ENCODE data around the gene OR51V1. TPM values are rescaled to one million over a fixed set of nuclear protein-coding genes. Genes with fewer than 3 reads are reported as not detected.

Gene OR51V1
- total and polyA plus RNA-seq, 2 of the 13 experiments (the other 11 are each of a cell fraction or from before 2014, with no cell fraction given), result not detected

DNA sequence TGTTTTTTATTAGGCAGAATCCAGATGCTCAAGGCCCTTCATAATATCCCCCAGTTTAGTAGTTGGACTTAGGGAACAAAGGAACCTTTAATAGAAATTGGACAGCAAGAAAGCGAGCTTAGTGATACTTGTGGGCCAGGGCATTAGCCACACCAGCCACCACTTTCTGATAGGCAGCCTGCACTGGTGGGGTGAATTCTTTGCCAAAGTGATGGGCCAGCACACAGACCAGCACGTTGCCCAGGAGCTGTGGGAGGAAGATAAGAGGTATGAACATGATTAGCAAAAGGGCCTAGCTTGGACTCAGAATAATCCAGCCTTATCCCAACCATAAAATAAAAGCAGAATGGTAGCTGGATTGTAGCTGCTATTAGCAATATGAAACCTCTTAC lies 25.0 kb upstream of the OR51V1 start:
- 4% methylated on average over 2 of the region's 2 CpGs for WGBS (ENCODE audit: low lambda C conversion rate)
- Histone ChIP-seq H3K9ac (ENCODE audit: insufficient read depth, low read depth, low read length) (no peak overlapping the region), H2AFZ (ENCODE audit: low read length) (no peak overlapping the region), H3K27ac (ENCODE audit: extremely low read length, insufficient read depth, low read length) (no peak overlapping the region), H3K79me2 (ENCODE audit: insufficient read depth, low read length) (no peaks in the 10 kb centered on the region), H3K4me1 (ENCODE audit: insufficient read depth, low read length) (no peaks in the 10 kb centered on the region), H3K36me3 (replicated peaks in 1 of 2; ENCODE audit: control insufficient read depth in 1 of 2, insufficient read depth in 2 of 2, low read length in 2 of 2) (no peaks in the 10 kb centered on the region), H3K4me3 (replicated peaks in 1 of 3; ENCODE audit: insufficient read depth in 1 of 3, low read depth in 2 of 3, low read length in 3 of 3) (no peak overlapping the region), H3K4me2 (ENCODE audit: low read depth, low read length) (no peak overlapping the region), H3K9me3 (ENCODE audit: low read length) (no peaks in the 10 kb centered on the region), H4K20me1 (ENCODE audit: insufficient read depth, low read length) (no peaks in the 10 kb centered on the region), H3K27me3 (ENCODE audit: control insufficient read depth in 1 of 2, insufficient read depth in 2 of 2, low read length in 2 of 2) (peaks cover 0 to 3% of the 10 kb centered on the region in 2 experiments; a peak in 1 of 5 replicates)
- TF ChIP-seq ZNF33B (CRISPR knock-in tag; IDR thresholded peaks at IDR 0.05), result no peak
- TF ChIP-seq MED1 (CRISPR knock-in tag; IDR thresholded peaks at IDR 0.05), result no peak
- TF ChIP-seq FOXJ3 (CRISPR knock-in tag; IDR thresholded peaks at IDR 0.05; ENCODE audit: borderline replicate concordance), result no peak
- TF ChIP-seq, protein P1, sequence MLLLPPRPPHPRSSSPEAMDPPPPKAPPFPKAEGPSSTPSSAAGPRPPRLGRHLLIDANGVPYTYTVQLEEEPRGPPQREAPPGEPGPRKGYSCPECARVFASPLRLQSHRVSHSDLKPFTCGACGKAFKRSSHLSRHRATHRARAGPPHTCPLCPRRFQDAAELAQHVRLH (CRISPR knock-in tag; IDR thresholded peaks at IDR 0.05; ENCODE audit: borderline replicate concordance, low read depth), result no peak
- TF ChIP-seq JUND (CRISPR knock-in tag; IDR thresholded peaks at IDR 0.05), result no peak
- no peak for TF ChIP-seq MEIS1 (CRISPR knock-in tag; IDR thresholded peaks at IDR 0.05; ENCODE audit: borderline replicate concordance)
- TF ChIP-seq ZBTB42 (CRISPR knock-in tag; IDR thresholded peaks at IDR 0.05), result no peak
- no peak for TF ChIP-seq BCLAF1 (IDR thresholded peaks at IDR 0.05)
- CTCF ChIA-PET (ENCODE audit: low intra/inter-chr PET ratio, low total read pairs), result no interaction called here
- no peak for FAIRE-seq
- DNase-seq (ENCODE audit: low spot score), result no peak
- no peak for ATAC-seq
- BruUV-seq (replicated peaks), result no TSS peak
- POLR2A ChIA-PET, result no interaction called here
- in situ Hi-C loops (cut with HindIII; ENCODE audit: extremely low pct_ligation_motif_present, low pct_unique_long_range_greater_than_20kb) (no loop called here), intact Hi-C loops (cut with micrococcal nuclease; ENCODE audit: unreplicated experiment) (no loop called here)

Data from HepG2 (cell line).